ENCODE results near the gene C1orf210. TPM values are rescaled to one million over a fixed set of nuclear protein-coding genes. Genes with fewer than 3 reads are reported as not detected.

Gene C1orf210
- total RNA-seq, 4 donors from 2014 or later, result 4.3 to 20.9 (median 16.0) TPM

- TF ChIP-seq POLR2A (IDR thresholded peaks at IDR 0.05) (no peak), POLR2AphosphoS5 (IDR thresholded peaks at IDR 0.05) (no peak), EP300 (IDR thresholded peaks at IDR 0.05) (no peak)
- TF ChIP-seq, protein P1, sequence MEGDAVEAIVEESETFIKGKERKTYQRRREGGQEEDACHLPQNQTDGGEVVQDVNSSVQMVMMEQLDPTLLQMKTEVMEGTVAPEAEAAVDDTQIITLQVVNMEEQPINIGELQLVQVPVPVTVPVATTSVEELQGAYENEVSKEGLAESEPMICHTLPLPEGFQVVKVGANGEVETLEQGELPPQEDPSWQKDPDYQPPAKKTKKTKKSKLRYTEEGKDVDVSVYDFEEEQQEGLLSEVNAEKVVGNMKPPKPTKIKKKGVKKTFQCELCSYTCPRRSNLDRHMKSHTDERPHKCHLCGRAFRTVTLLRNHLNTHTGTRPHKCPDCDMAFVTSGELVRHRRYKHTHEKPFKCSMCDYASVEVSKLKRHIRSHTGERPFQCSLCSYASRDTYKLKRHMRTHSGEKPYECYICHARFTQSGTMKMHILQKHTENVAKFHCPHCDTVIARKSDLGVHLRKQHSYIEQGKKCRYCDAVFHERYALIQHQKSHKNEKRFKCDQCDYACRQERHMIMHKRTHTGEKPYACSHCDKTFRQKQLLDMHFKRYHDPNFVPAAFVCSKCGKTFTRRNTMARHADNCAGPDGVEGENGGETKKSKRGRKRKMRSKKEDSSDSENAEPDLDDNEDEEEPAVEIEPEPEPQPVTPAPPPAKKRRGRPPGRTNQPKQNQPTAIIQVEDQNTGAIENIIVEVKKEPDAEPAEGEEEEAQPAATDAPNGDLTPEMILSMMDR (IDR thresholded peaks at IDR 0.05), result no peak
- no peak overlapping the region for H3K27ac ChIP-seq
- no peak overlapping the region for H3K4me3 ChIP-seq
- no peaks in the 10 kb centered on the region for H3K9me3 ChIP-seq
- H3K36me3 ChIP-seq, result no peaks in the 10 kb centered on the region
- no peak for DNase-seq (ENCODE audit: low spot score in 2 of 2)
- H3K27me3 ChIP-seq, result no peaks in the 10 kb centered on the region
- H3K4me1 ChIP-seq, result peaks cover 4% of the 10 kb centered on the region
- WGBS, result 98% methylated on average over 5 of the region's 5 CpGs
Measured at GRCh38 chr1:43286533-43286932, 1.2 kb upstream of the C1orf210 start.

GRCh38 chr1:43286115-43286514 is 734 bp upstream of the C1orf210 start:
- Histone ChIP-seq H3K4me1 (peaks cover 4% of the 10 kb centered on the region), H3K27me3 (no peaks in the 10 kb centered on the region), H3K27ac (no peak overlapping the region), H3K9me3 (no peaks in the 10 kb centered on the region), H3K4me3 (no peak overlapping the region), H3K36me3 (no peaks in the 10 kb centered on the region)
- DNase-seq (ENCODE audit: low spot score in 2 of 2), result peak in 1 of 2 donors; percentile 50
- WGBS, result 92% methylated on average over 10 of the region's 11 CpGs
- TF ChIP-seq POLR2AphosphoS5 (IDR thresholded peaks at IDR 0.05) (no peak), POLR2A (IDR thresholded peaks at IDR 0.05) (no peak), EP300 (IDR thresholded peaks at IDR 0.05) (no peak)
- TF ChIP-seq, protein P1 (IDR thresholded peaks at IDR 0.05), result no peak

DNA sequence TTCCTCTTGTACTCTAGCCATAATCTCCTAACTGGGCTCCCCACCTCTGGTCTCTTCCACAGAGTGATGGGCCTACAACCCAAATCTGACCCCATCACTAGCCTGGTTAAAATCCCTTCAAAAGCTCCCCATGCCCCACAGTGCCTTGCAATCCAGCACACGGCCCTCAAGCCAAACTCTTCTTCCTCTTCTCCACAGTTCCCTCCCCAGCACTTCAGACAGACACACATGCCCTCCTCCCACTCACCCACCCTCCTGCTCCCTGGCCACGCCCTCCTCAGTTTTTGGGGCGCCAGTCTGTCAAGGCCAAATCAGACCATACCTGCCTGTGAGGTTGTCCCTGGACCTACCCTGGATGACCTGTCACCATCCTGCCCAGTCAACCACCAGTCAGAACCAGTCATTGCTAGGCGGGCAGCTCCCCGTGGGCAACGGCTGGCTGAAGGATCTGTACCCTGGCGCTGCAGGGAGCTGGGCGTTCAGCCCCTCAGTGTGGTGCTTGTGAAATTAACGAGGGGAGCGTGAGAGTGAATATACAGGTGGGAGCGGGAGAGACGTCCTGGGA is 753 bp downstream of the C1orf210 start:
- no peaks in the 10 kb centered on the region for H3K9me3 ChIP-seq
- no peaks in the 10 kb centered on the region for H3K36me3 ChIP-seq
- WGBS, result 73% methylated on average over 10 of the region's 12 CpGs
- H3K27ac ChIP-seq, result peak overlapping the region; percentile 31
- DNase-seq (ENCODE audit: low spot score in 2 of 2), result peak in 1 of 2 donors; percentile 49
- H3K27me3 ChIP-seq, result no peaks in the 10 kb centered on the region
- H3K4me3 ChIP-seq, result peak overlapping the region; percentile 39
- peaks cover 4% of the 10 kb centered on the region for H3K4me1 ChIP-seq
- TF ChIP-seq, protein P1 (IDR thresholded peaks at IDR 0.05), result no peak
- TF ChIP-seq POLR2A (IDR thresholded peaks at IDR 0.05) (no peak), EP300 (IDR thresholded peaks at IDR 0.05) (no peak), POLR2AphosphoS5 (IDR thresholded peaks at IDR 0.05) (no peak)

GRCh38 chr1:43284065-43284464 is 1.3 kb downstream of the C1orf210 start:
- TF ChIP-seq POLR2AphosphoS5 (IDR thresholded peaks at IDR 0.05) (no peak), EP300 (IDR thresholded peaks at IDR 0.05) (no peak)
- TF ChIP-seq, protein P1 (IDR thresholded peaks at IDR 0.05), result no peak
- no peak overlapping the region for H3K4me3 ChIP-seq
- H3K9me3 ChIP-seq, result no peaks in the 10 kb centered on the region
- H3K27ac ChIP-seq, result no peak overlapping the region
- 90% methylated on average over 3 of the region's 3 CpGs for WGBS
- H3K36me3 ChIP-seq, result no peaks in the 10 kb centered on the region
- H3K27me3 ChIP-seq, result no peaks in the 10 kb centered on the region
- peak in 1 of 2 donors; percentile 31 for DNase-seq (ENCODE audit: low spot score in 2 of 2)
- H3K4me1 ChIP-seq, result peaks cover 4% of the 10 kb centered on the region

- no peak overlapping the region for H3K27ac ChIP-seq
- no peaks in the 10 kb centered on the region for H3K36me3 ChIP-seq
- H3K4me3 ChIP-seq, result no peak overlapping the region
- TF ChIP-seq EP300 (IDR thresholded peaks at IDR 0.05), result no peak
- no peak for TF ChIP-seq POLR2A (IDR thresholded peaks at IDR 0.05)
- TF ChIP-seq, protein P1 (IDR thresholded peaks at IDR 0.05), result no peak
- TF ChIP-seq POLR2AphosphoS5 (IDR thresholded peaks at IDR 0.05), result no peak
- peak in 1 of 2 donors; percentile 44 for DNase-seq (ENCODE audit: low spot score in 2 of 2)
- H3K27me3 ChIP-seq, result no peaks in the 10 kb centered on the region
- WGBS, result 91% methylated on average over 10 of the region's 15 CpGs
- no peaks in the 10 kb centered on the region for H3K9me3 ChIP-seq
- H3K4me1 ChIP-seq, result peaks cover 4% of the 10 kb centered on the region
Measured at GRCh38 chr1:43282220-43283195, 2.9 kb downstream of the C1orf210 start.

Measured in suprapubic skin (tissue), 4 donors.